ENCODE measurements around the gene GNB4. TPM values are rescaled to one million over a fixed set of nuclear protein-coding genes. Genes with fewer than 3 reads are reported as not detected.

GNB4 gene
- total and polyA plus RNA-seq, 2 donors (not counting 3 experiments of a cell fraction or from before 2014, with no cell fraction given), result 30.3 to 62.6 TPM

DNA sequence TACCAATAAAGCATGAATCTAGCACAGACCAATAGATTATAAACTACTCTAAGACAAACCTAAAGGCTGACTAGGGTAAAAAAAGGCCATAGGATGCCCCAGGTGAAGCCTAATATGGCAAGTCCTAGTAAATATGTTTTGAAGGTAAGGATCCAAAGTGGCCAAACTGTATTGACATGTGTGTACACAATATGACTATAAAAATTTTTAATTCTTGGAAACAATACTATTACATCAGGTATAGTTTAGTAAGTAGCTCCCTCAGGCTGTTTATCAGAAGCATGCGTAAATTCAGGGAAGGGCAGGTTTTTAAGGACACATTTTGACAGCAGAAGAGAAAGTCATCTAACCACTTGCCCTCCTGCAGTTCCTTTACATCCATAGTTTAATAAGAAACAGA is 18.8 kb downstream of the GNB4 start:
- no TSS peak for BruUV-seq (replicated peaks)
- Histone ChIP-seq H3K9ac (replicated peaks; ENCODE audit: extremely low read depth, insufficient read depth, low read length) (no peak overlapping the region), H3K4me3 (replicated peaks in 1 of 3; ENCODE audit: insufficient read depth in 1 of 3, low read depth in 1 of 3, low read length in 3 of 3) (no peak overlapping the region), H3K4me1 (ENCODE audit: control insufficient read depth, extremely low read depth, insufficient read depth, low read length) (peaks cover 20% of the 10 kb centered on the region), H3K79me2 (ENCODE audit: control insufficient read depth, insufficient read depth, low read length) (peaks cover 98% of the 10 kb centered on the region), H3K9me3 (replicated peaks; ENCODE audit: control insufficient read depth, insufficient read depth, low read length) (no peaks in the 10 kb centered on the region), H3K9me1 (replicated peaks; ENCODE audit: control insufficient read depth, extremely low read depth, insufficient read depth, low read length) (no peaks in the 10 kb centered on the region), H2AFZ (ENCODE audit: low read depth, low read length) (no peak overlapping the region), H3K4me2 (ENCODE audit: insufficient read depth, low read length) (no peak overlapping the region), H3K27me3 (ENCODE audit: control insufficient read depth in 2 of 2, insufficient read depth in 2 of 2, low read length in 2 of 2) (no peaks in the 10 kb centered on the region), H4K20me1 (replicated peaks; ENCODE audit: control insufficient read depth, extremely low read depth, insufficient read depth, low read length) (peaks cover 23% of the 10 kb centered on the region), H3K27ac (ENCODE audit: insufficient read depth, low read depth, low read length) (no peak overlapping the region), H3K36me3 (ENCODE audit: control insufficient read depth in 2 of 2, extremely low read depth in 1 of 2, insufficient read depth in 2 of 2, low read length in 2 of 2) (no peaks in the 10 kb centered on the region)
- intact Hi-C loops (cut with micrococcal nuclease) (no loop called here), dilution Hi-C loops (cut with MboI; ENCODE audit: extremely low pct_ligation_motif_present, low sequenced_read_pairs) (no loop called here)
- no peak for FAIRE-seq
- DNase-seq (ENCODE audit: low read depth, low spot score), result no peak
- ChIA-PET POLR2A (no interaction called here), CTCF (interaction anchor here (0.8 to 4.4 kb wide), 4 partner anchors 11 to 126 kb away, joined by 3 to 17 read pairs (median 4); no protein-coding TSS in a partner anchor)
- TF ChIP-seq, protein P1, sequence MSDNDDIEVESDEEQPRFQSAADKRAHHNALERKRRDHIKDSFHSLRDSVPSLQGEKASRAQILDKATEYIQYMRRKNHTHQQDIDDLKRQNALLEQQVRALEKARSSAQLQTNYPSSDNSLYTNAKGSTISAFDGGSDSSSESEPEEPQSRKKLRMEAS (IDR thresholded peaks at IDR 0.05; ENCODE audit: insufficient read depth, insufficient read length), result no peak
- TF ChIP-seq POLR2A (IDR thresholded peaks at IDR 0.05; ENCODE audit: low read depth, low read length) (no peak), MYC (IDR thresholded peaks at IDR 0.05; ENCODE audit: low read depth, low read length) (no peak), GATA2 (IDR thresholded peaks at IDR 0.05; ENCODE audit: insufficient read depth, insufficient read length, low read depth, low read length) (no peak), EZH2 (IDR thresholded peaks at IDR 0.05; ENCODE audit: borderline replicate concordance, low read depth, low read length, severe bottlenecking) (no peak), CTCF (IDR thresholded peaks at IDR 0.05; ENCODE audit: extremely low read depth in 1 of 2, insufficient read depth in 1 of 2, low read depth in 1 of 2, low read length in 2 of 2) (no peak), JUN (IDR thresholded peaks at IDR 0.05; ENCODE audit: borderline replicate concordance, insufficient read depth, insufficient read length, low read depth) (no peak), FOS (IDR thresholded peaks at IDR 0.05; ENCODE audit: borderline replicate concordance, insufficient read depth, low read length) (no peak), POLR2AphosphoS5 (IDR thresholded peaks at IDR 0.05; ENCODE audit: insufficient read depth, low read depth, low read length) (no peak)

Data from endothelial cell of umbilical vein (primary cell).